ENCODE results near the gene SIGLEC10. TPM values are rescaled to one million over a fixed set of nuclear protein-coding genes. Genes with fewer than 3 reads are reported as not detected.

The SIGLEC10 gene
- total and polyA plus RNA-seq, 9 of the 15 experiments (the other 6 are each of a cell fraction or from before 2014, with no cell fraction given): 0.10 to 1.8 (median 0.82) TPM

- TF ChIP-seq FOXP4 (CRISPR knock-in tag; IDR thresholded peaks at IDR 0.05; ENCODE audit: borderline replicate concordance): no peak
- no peak for TF ChIP-seq TARDBP (IDR thresholded peaks at IDR 0.05)
- TF ChIP-seq CREM (IDR thresholded peaks at IDR 0.05; ENCODE audit: low read depth): no peak
- no peak for TF ChIP-seq ZBTB8A (IDR thresholded peaks at IDR 0.05; ENCODE audit: partially characterized antibody)
- TF ChIP-seq ZSCAN32 (CRISPR knock-in tag; IDR thresholded peaks at IDR 0.05): no peak
- TF ChIP-seq, protein P1, sequence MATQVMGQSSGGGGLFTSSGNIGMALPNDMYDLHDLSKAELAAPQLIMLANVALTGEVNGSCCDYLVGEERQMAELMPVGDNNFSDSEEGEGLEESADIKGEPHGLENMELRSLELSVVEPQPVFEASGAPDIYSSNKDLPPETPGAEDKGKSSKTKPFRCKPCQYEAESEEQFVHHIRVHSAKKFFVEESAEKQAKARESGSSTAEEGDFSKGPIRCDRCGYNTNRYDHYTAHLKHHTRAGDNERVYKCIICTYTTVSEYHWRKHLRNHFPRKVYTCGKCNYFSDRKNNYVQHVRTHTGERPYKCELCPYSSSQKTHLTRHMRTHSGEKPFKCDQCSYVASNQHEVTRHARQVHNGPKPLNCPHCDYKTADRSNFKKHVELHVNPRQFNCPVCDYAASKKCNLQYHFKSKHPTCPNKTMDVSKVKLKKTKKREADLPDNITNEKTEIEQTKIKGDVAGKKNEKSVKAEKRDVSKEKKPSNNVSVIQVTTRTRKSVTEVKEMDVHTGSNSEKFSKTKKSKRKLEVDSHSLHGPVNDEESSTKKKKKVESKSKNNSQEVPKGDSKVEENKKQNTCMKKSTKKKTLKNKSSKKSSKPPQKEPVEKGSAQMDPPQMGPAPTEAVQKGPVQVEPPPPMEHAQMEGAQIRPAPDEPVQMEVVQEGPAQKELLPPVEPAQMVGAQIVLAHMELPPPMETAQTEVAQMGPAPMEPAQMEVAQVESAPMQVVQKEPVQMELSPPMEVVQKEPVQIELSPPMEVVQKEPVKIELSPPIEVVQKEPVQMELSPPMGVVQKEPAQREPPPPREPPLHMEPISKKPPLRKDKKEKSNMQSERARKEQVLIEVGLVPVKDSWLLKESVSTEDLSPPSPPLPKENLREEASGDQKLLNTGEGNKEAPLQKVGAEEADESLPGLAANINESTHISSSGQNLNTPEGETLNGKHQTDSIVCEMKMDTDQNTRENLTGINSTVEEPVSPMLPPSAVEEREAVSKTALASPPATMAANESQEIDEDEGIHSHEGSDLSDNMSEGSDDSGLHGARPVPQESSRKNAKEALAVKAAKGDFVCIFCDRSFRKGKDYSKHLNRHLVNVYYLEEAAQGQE (IDR thresholded peaks at IDR 0.05; ENCODE audit: borderline replicate concordance): peak; percentile 91
- TF ChIP-seq, protein P1 (CRISPR knock-in tag; IDR thresholded peaks at IDR 0.05; ENCODE audit: low read depth): no peak
- no peak for TF ChIP-seq ZNF764 (CRISPR knock-in tag; IDR thresholded peaks at IDR 0.05; ENCODE audit: low read depth)
- TF ChIP-seq SMARCA4 (IDR thresholded peaks at IDR 0.05): no peak
- no peak for TF ChIP-seq ZNF830 (CRISPR knock-in tag; IDR thresholded peaks at IDR 0.05)
- TF ChIP-seq ZNF324 (CRISPR knock-in tag; IDR thresholded peaks at IDR 0.05): no peak
- no peak for TF ChIP-seq BHLHE40 (IDR thresholded peaks at IDR 0.05; ENCODE audit: low read length)
- peak; percentile 43; the same call in 1 of the 2 replicates for TF ChIP-seq ZNF384 (IDR thresholded peaks at IDR 0.05; ENCODE audit: low read depth, low read length)
- no peak for TF ChIP-seq YY1 (IDR thresholded peaks at IDR 0.05; ENCODE audit: borderline replicate concordance in 1 of 3, control insufficient read depth in 1 of 3, extremely low read depth in 1 of 3, insufficient read depth in 3 of 3, insufficient read length in 1 of 3, insufficient replicate concordance in 2 of 3, low read depth in 1 of 3, low read length in 2 of 3)
- no peak for TF ChIP-seq NR1H2 (CRISPR knock-in tag; IDR thresholded peaks at IDR 0.05)
- TF ChIP-seq, protein P2, sequence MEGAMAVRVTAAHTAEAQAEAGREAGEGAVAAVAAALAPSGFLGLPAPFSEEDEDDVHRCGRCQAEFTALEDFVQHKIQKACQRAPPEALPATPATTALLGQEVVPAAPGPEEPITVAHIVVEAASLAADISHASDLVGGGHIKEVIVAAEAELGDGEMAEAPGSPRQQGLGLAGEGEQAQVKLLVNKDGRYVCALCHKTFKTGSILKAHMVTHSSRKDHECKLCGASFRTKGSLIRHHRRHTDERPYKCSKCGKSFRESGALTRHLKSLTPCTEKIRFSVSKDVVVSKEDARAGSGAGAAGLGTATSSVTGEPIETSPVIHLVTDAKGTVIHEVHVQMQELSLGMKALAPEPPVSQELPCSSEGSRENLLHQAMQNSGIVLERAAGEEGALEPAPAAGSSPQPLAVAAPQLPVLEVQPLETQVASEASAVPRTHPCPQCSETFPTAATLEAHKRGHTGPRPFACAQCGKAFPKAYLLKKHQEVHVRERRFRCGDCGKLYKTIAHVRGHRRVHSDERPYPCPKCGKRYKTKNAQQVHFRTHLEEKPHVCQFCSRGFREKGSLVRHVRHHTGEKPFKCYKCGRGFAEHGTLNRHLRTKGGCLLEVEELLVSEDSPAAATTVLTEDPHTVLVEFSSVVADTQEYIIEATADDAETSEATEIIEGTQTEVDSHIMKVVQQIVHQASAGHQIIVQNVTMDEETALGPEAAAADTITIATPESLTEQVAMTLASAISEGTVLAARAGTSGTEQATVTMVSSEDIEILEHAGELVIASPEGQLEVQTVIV (CRISPR knock-in tag; IDR thresholded peaks at IDR 0.05; ENCODE audit: borderline replicate concordance): no peak
Observed at GRCh38 chr19:51407511-51408131, 9.8 kb downstream of the SIGLEC10 start (continued).

All from K562 (cell line).